Nephron progenitor cell (in vitro differentiated cells): ENCODE results near the gene RAD21L1.

Source experiments
- DNase-seq: peaks from one replicate; pipeline ENCODE4 v3.0.0; 2021
- H3K27ac Mint-ChIP-seq: 2 replicates; pipeline ENCODE4 v1.8.0; 2021; ENCODE audit warnings: mild to moderate bottlenecking, moderate library complexity, mixed read lengths
- H3K27me3 Mint-ChIP-seq: 2 replicates; pipeline ENCODE4 v1.8.0; 2021; ENCODE audit warnings: mild to moderate bottlenecking, low read depth, mixed read lengths; ENCODE audit not compliant: poor library complexity
- H3K36me3 Mint-ChIP-seq: 2 replicates; pipeline ENCODE4 v1.8.0; 2021; ENCODE audit warnings: low read depth, mixed read lengths
- H3K4me1 Mint-ChIP-seq: 2 replicates; pipeline ENCODE4 v1.8.0; 2021; ENCODE audit warnings: mixed read lengths
- H3K4me3 Mint-ChIP-seq: 2 replicates; pipeline ENCODE4 v1.8.0; 2021; ENCODE audit warnings: mild to moderate bottlenecking, moderate library complexity, mixed read lengths
- H3K9me3 Mint-ChIP-seq: 2 replicates; pipeline ENCODE4 v1.8.0; 2021; ENCODE audit warnings: mild to moderate bottlenecking, moderate library complexity, mixed read lengths
- CTCF ChIP-seq: fragments of 200-600 bp; sonication (generic); IDR thresholded peaks from 2 replicates; pipeline ENCODE4 v1.5.0; 2021; ENCODE audit warnings: antibody characterized with exemption

Gene RAD21L1

GRCh38 chr20:1272368-1273100 is 46.7 kb downstream of the RAD21L1 start:
- Mint-ChIP-seq H3K4me1 (peaks cover 5% of the 10 kb centered on the region), H3K27me3 (peaks cover 9% of the 10 kb centered on the region), H3K27ac (no peak overlapping the region), H3K4me3 (no peak overlapping the region), H3K36me3 (no peaks in the 10 kb centered on the region), H3K9me3 (no peaks in the 10 kb centered on the region)
- TF ChIP-seq CTCF: no peak
- DNase-seq: no peak

GRCh38 chr20:1273366-1273765 is 47.5 kb downstream of the RAD21L1 start:
- Mint-ChIP-seq H3K27me3 (peaks cover 9% of the 10 kb centered on the region), H3K9me3 (no peaks in the 10 kb centered on the region), H3K4me1 (peaks cover 5% of the 10 kb centered on the region), H3K4me3 (no peak overlapping the region), H3K27ac (no peak overlapping the region), H3K36me3 (no peaks in the 10 kb centered on the region)
- DNase-seq: no peak
- TF ChIP-seq CTCF: no peak

- DNase-seq: no peak
- Mint-ChIP-seq H3K4me1 (peaks cover 5% of the 10 kb centered on the region), H3K27ac (no peak overlapping the region), H3K27me3 (peaks cover 6% of the 10 kb centered on the region), H3K9me3 (no peaks in the 10 kb centered on the region), H3K4me3 (no peak overlapping the region), H3K36me3 (no peaks in the 10 kb centered on the region)
- TF ChIP-seq CTCF: no peak
These were observed 48.9 kb downstream of the RAD21L1 start for GRCh38 chr20:1274485-1275311.

- no peaks in the 10 kb centered on the region for H3K9me3 Mint-ChIP-seq
- peak overlapping the region; percentile 9 for H3K27ac Mint-ChIP-seq
- H3K4me1 Mint-ChIP-seq: peaks cover 5% of the 10 kb centered on the region
- peaks cover 10% of the 10 kb centered on the region for H3K27me3 Mint-ChIP-seq
- H3K36me3 Mint-ChIP-seq: no peaks in the 10 kb centered on the region
- no peak overlapping the region for H3K4me3 Mint-ChIP-seq
- no peak for DNase-seq
- TF ChIP-seq CTCF: no peak
These were observed 50.1 kb downstream of the RAD21L1 start for GRCh38 chr20:1275919-1276318.

GRCh38 chr20:1277529-1278322 is 51.9 kb downstream of the RAD21L1 start:
- no peak for DNase-seq
- peaks cover 5% of the 10 kb centered on the region for H3K4me1 Mint-ChIP-seq
- no peaks in the 10 kb centered on the region for H3K36me3 Mint-ChIP-seq
- H3K9me3 Mint-ChIP-seq: no peaks in the 10 kb centered on the region
- H3K27me3 Mint-ChIP-seq: peaks cover 18% of the 10 kb centered on the region
- TF ChIP-seq CTCF: no peak
- no peak overlapping the region for H3K4me3 Mint-ChIP-seq
- H3K27ac Mint-ChIP-seq: no peak overlapping the region
